Keratinocyte (primary cell): ENCODE data around the gene RASAL2.

ENCODE experiments used
- CTCF ChIP-seq, 3 experiments: IDR thresholded peaks in 1 of 3; conservative IDR thresholded peaks in 1 of 3; optimal IDR thresholded peaks in 1 of 3; 2 replicates in 2 of 3; 3 replicates in 1 of 3; pipeline versions ENCODE3 to v1.5.1; 2011; ENCODE audit warnings: low read length in 3 of 3, mild to moderate bottlenecking in 3 of 3, moderate library complexity in 2 of 3, control low read depth in 1 of 3, inconsistent platforms in 1 of 3; ENCODE audit not compliant: insufficient read depth in 2 of 3; ENCODE audit errors: extremely low read depth in 1 of 3
- EZH2 ChIP-seq: IDR thresholded peaks from one replicate; pipeline ENCODE4 v1.6.1; 2012; ENCODE audit warnings: inconsistent platforms, mild to moderate bottlenecking, low read length, moderate library complexity

- TF ChIP-seq EZH2: no peak
- no peak for TF ChIP-seq CTCF (optimal IDR thresholded peaks at IDR 0.05 in 1 of 3, IDR thresholded peaks at IDR 0.05 in 1 of 3, conservative IDR thresholded peaks at IDR 0.05 in 1 of 3; ENCODE audit: extremely low read depth in 1 of 3, insufficient read depth in 2 of 3, low read length in 3 of 3)
These were observed 32.9 kb downstream of the RASAL2 start for GRCh38 chr1:178126741-178127185.
